C4-2B (cell line): ENCODE data around the gene CECR2.

Experiments used
- CTCF ChIP-seq: fragments of 450-650 bp; conservative IDR thresholded peaks from 2 replicates; pipeline ENCODE4 v1.5.1; 2017; ENCODE audit warnings: mild to moderate bottlenecking
- ZFX ChIP-seq: fragments of 450-650 bp; IDR thresholded peaks from 2 replicates; pipeline ENCODE4 v1.6.1; 2017

DNA sequence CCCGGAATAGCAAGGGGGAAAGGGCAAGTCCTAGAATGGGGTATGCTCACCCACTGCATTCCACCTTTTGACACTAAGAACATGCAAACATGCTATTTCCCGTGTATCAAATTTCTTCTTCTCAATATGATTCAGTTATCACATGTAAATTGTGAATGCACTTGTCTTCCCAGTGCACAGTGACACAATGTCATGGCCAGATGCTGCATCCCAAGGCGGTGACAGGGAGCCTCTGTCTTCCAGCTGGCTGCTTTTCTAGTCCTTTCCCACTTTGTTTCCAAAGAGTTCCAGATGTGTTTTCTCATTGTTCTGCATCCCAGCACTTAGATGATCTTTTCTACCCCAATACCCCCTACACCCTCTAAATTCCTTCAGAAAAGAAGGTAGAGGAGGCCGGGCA is 206.4 kb downstream of the CECR2 start:
- TF ChIP-seq CTCF (no peak), ZFX (no peak)
